GM12892 (cell line): ENCODE results near the gene SPOCK1.

Experiments
- POLR2A ChIP-seq: IDR thresholded peaks from 2 replicates; pipeline ENCODE4 v1.6.1; 2011; ENCODE audit warnings: low read depth, low read length, control low read depth
- POLR2AphosphoS5 ChIP-seq: IDR thresholded peaks from 2 replicates; pipeline ENCODE4 v1.6.1; 2011; ENCODE audit warnings: low read depth, low read length, control low read depth

DNA sequence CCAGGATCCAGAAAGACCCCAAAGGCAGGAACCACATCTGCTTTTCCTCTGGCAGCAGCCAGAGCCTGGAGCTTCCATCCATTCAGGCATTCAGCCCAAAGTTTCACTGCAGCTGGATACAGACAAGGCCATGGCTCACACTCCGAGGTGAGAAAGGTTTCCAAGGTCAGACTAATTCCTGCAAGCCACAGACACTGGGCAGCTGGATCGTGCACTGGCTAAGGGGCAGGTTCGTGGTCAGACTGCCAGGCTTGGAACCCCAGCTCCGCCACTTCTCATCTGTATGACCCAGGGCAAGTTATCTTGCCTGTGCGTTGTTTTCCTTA lies 36.9 kb downstream of the SPOCK1 start:
- TF ChIP-seq POLR2AphosphoS5 (no peak), POLR2A (no peak)
